Measurements from ENCODE around the gene ITSN2.

ITSN2 gene

GRCh38 chr2:24362253-24362652 lies 1.9 kb upstream of the ITSN2 start:
- TF ChIP-seq ISL1 (CRISPR knock-in tag; IDR thresholded peaks at IDR 0.05) (no peak), ZNF8 (CRISPR knock-in tag; IDR thresholded peaks at IDR 0.05) (no peak), ZNF70 (CRISPR knock-in tag; IDR thresholded peaks at IDR 0.05) (no peak), PATZ1 (CRISPR knock-in tag; IDR thresholded peaks at IDR 0.05; ENCODE audit: borderline replicate concordance) (no peak), TSHZ2 (CRISPR knock-in tag; IDR thresholded peaks at IDR 0.05) (no peak), ARNTL (CRISPR knock-in tag; IDR thresholded peaks at IDR 0.05; ENCODE audit: borderline replicate concordance, low read depth) (no peak), ZFP30 (CRISPR knock-in tag; IDR thresholded peaks at IDR 0.05) (no peak), ZFP3 (CRISPR knock-in tag; IDR thresholded peaks at IDR 0.05) (no peak), PPARA (CRISPR knock-in tag; IDR thresholded peaks at IDR 0.05; ENCODE audit: borderline replicate concordance) (no peak), GLIS3 (CRISPR knock-in tag; IDR thresholded peaks at IDR 0.05) (no peak), RARB (CRISPR knock-in tag; IDR thresholded peaks at IDR 0.05) (no peak), TOX (CRISPR knock-in tag; IDR thresholded peaks at IDR 0.05; ENCODE audit: borderline replicate concordance) (no peak)
- ATAC-seq = no peak

GRCh38 chr2:24360963-24361330 lies 611 bp upstream of the ITSN2 start:
- ATAC-seq = no peak; the same call in 2 of the 3 replicates
- TF ChIP-seq RARB (CRISPR knock-in tag; IDR thresholded peaks at IDR 0.05) (no peak), ZFP3 (CRISPR knock-in tag; IDR thresholded peaks at IDR 0.05) (no peak), ZNF70 (CRISPR knock-in tag; IDR thresholded peaks at IDR 0.05) (no peak), CSDC2 (CRISPR knock-in tag; IDR thresholded peaks at IDR 0.05) (no peak), CSRNP3 (CRISPR knock-in tag; IDR thresholded peaks at IDR 0.05) (no peak), TCF4 (CRISPR knock-in tag; IDR thresholded peaks at IDR 0.05; ENCODE audit: borderline replicate concordance) (no peak), PATZ1 (CRISPR knock-in tag; IDR thresholded peaks at IDR 0.05; ENCODE audit: borderline replicate concordance) (no peak), OSR1 (CRISPR knock-in tag; IDR thresholded peaks at IDR 0.05) (no peak), ZNF565 (CRISPR knock-in tag; conservative IDR thresholded peaks at IDR 0.05; ENCODE audit: low read depth) (no peak), ARNTL (CRISPR knock-in tag; IDR thresholded peaks at IDR 0.05; ENCODE audit: borderline replicate concordance, low read depth) (no peak), ZNF8 (CRISPR knock-in tag; IDR thresholded peaks at IDR 0.05) (no peak), SNAI2 (CRISPR knock-in tag; IDR thresholded peaks at IDR 0.05) (no peak), ESRRG (CRISPR knock-in tag; IDR thresholded peaks at IDR 0.05) (no peak), TSHZ2 (CRISPR knock-in tag; IDR thresholded peaks at IDR 0.05) (no peak), POU6F1 (CRISPR knock-in tag; IDR thresholded peaks at IDR 0.05; ENCODE audit: borderline replicate concordance, low read depth) (no peak), ISL1 (CRISPR knock-in tag; IDR thresholded peaks at IDR 0.05) (no peak), TOX (CRISPR knock-in tag; IDR thresholded peaks at IDR 0.05; ENCODE audit: borderline replicate concordance) (no peak)
